ENCODE measurements around the gene TSPAN4. TPM values are rescaled to one million over a fixed set of nuclear protein-coding genes. Genes with fewer than 3 reads are reported as not detected.

Gene TSPAN4
- total RNA-seq, 6 experiments from 2014 or later, result 193 to 267 (median 212) TPM

GRCh38 chr11:884578-885070 lies 42.0 kb downstream of the TSPAN4 start:
- Mint-ChIP-seq H3K27ac (no peak overlapping the region), H3K9me3 (no peaks in the 10 kb centered on the region), H3K36me3 (ENCODE audit: low read depth) (peaks cover 27% of the 10 kb centered on the region), H3K4me1 (ENCODE audit: low read depth) (no peaks in the 10 kb centered on the region), H3K4me3 (no peak overlapping the region), H3K27me3 (ENCODE audit: insufficient read depth) (no peaks in the 10 kb centered on the region; the same call in none of the 2 replicates)
- no peak for TF ChIP-seq CTCF (IDR thresholded peaks at IDR 0.05)
- DNase-seq, result no peak

- Mint-ChIP-seq H3K36me3 (ENCODE audit: low read depth) (peaks cover 22% of the 10 kb centered on the region), H3K27me3 (ENCODE audit: insufficient read depth) (peaks cover 2% of the 10 kb centered on the region), H3K9me3 (no peaks in the 10 kb centered on the region), H3K4me3 (no peak overlapping the region), H3K4me1 (ENCODE audit: low read depth) (no peaks in the 10 kb centered on the region), H3K27ac (no peak overlapping the region)
- no peak for TF ChIP-seq CTCF (IDR thresholded peaks at IDR 0.05)
- DNase-seq, result no peak
Measured at GRCh38 chr11:886568-886967, 43.9 kb downstream of the TSPAN4 start.

GRCh38 chr11:887589-887988 lies 44.9 kb downstream of the TSPAN4 start:
- no peak for TF ChIP-seq CTCF (IDR thresholded peaks at IDR 0.05)
- DNase-seq, result no peak
- no peaks in the 10 kb centered on the region for H3K4me1 Mint-ChIP-seq (ENCODE audit: low read depth)
- peaks cover 2% of the 10 kb centered on the region for H3K27me3 Mint-ChIP-seq (ENCODE audit: insufficient read depth)
- H3K27ac Mint-ChIP-seq, result no peak overlapping the region
- H3K9me3 Mint-ChIP-seq, result no peaks in the 10 kb centered on the region
- peaks cover 15% of the 10 kb centered on the region for H3K36me3 Mint-ChIP-seq (ENCODE audit: low read depth)
- H3K4me3 Mint-ChIP-seq, result no peak overlapping the region

GRCh38 chr11:888310-889212 lies 45.9 kb downstream of the TSPAN4 start:
- Mint-ChIP-seq H3K4me3 (no peak overlapping the region), H3K27me3 (ENCODE audit: insufficient read depth) (peaks cover 2% of the 10 kb centered on the region), H3K27ac (no peak overlapping the region), H3K36me3 (ENCODE audit: low read depth) (peaks cover 15% of the 10 kb centered on the region), H3K4me1 (ENCODE audit: low read depth) (no peaks in the 10 kb centered on the region), H3K9me3 (no peaks in the 10 kb centered on the region)
- TF ChIP-seq CTCF (IDR thresholded peaks at IDR 0.05), result no peak
- DNase-seq, result no peak

GRCh38 chr11:889257-889656 lies 46.6 kb downstream of the TSPAN4 start:
- Mint-ChIP-seq H3K4me3 (no peak overlapping the region), H3K27me3 (ENCODE audit: insufficient read depth) (peaks cover 2% of the 10 kb centered on the region), H3K27ac (no peak overlapping the region), H3K9me3 (no peaks in the 10 kb centered on the region), H3K36me3 (ENCODE audit: low read depth) (peaks cover 15% of the 10 kb centered on the region), H3K4me1 (ENCODE audit: low read depth) (no peaks in the 10 kb centered on the region)
- TF ChIP-seq CTCF (IDR thresholded peaks at IDR 0.05), result no peak
- DNase-seq, result no peak
